Hindlimb muscle (tissue), 1 donor: ENCODE results near the gene CTF1. TPM values are rescaled to one million over a fixed set of nuclear protein-coding genes. Genes with fewer than 3 reads are reported as not detected.

Experiments used
- DNase-seq: peaks from one replicate; pipeline ENCODE4 v3.0.0-alpha.2; 2013
- polyA plus RNA-seq: library from polyadenylated mRNA; unstranded; fragments of 120-200 nt; gene quantifications from one replicate; pipeline ENCODE4 v1.2.1, GENCODE V29; 2013; ENCODE audit not compliant: insufficient read length

CTF1 gene
- polyA plus RNA-seq, 1 donor: 13.5 TPM

DNA sequence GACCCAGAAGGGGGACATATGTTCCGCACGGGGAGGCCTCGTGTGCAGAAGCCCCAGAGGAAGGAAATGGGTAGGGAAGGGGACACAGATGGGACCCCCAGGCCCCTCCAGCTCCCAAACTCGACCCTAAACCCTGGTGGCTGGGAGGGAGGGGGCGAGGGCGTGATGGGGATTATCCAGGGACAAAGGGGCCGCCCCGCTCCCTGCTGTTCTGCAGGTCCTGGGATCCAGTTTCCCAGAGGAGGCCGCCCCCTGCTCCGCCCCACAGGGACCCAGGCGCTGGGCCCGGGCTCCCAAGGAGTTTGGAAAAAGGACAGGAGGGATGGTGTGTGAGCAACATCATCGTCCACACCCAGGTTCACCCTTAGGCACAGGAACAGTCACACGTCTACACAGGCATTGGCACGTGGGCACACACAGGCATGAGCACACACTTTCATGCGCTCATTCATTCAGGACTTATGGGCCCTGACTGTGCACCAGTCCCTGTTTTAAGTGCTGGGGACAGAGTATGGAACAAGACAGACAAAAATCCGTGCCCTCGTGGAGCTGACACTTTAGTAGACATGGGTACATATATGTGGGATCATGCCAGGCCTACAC lies 14.1 kb downstream of the CTF1 start:
- DNase-seq: no peak

DNA sequence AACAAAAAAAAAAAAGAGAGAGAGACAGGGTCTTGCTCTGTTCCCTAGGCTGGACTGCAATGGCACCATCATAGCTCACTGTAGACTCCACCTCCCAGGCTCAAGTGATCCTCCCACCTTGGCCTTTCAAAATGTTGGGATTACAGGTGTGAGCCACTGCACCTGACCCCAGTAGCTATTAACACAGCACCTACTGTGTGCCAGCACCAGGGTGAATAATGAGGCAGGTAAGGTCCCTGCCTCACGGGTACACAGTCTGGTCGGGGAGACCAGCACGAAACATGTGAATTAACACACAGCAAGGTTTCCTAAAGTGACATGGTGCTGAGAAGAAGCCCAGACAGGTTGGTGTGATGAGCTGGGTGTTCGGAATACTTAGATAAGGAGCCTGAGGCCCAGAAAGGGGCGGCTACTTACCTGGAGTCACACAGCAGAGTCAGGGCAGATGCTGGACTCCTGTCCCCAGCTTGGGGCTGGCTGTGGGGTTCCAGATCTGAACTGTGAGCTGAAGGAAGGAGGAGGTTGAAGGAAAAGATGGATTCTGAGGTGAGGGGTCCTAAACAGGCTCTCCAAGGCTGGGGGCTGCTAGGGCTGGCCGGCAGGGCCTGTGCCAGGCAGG lies 16.5 kb downstream of the CTF1 start:
- DNase-seq: no peak

DNA sequence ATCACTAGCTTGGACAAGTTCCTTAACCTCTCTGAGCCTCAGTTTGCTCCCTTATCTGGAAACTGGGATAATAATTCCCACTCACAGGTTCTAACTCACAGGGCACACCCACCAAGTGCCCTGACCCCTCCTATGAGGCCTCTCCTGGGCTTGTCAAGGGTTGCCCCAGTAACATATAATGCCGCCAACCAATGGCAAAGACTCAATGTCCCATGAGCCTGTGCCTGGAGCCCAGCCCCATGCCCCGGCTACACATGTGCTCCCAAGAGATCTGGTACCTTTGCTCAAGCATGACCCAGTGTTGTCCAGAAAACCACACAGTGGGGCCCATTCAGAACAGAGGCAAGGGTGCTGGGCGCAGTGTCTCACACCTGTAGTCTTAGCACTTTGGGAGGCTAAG lies 18.4 kb downstream of the CTF1 start:
- DNase-seq: no peak

DNA sequence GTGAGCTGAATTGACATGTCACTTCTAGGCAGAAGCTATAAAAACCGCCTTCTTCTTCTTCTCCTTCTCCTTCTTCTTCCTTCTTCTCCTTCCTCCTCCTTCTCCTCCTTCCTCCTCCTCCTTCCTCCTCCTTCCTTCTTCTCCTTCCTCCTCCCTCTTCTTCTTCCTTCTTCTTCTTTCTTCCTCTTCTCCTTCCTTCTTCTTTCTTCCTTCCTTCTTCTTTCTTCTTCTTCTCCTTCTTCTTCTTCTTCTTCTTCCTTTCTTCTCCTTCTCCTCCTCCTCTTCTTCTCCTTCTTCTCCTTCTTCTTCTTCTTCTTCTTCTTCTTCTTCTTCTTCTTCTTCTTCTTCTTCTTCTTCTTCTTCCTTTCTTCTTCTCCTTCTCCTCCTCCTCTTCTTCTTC lies 22.2 kb downstream of the CTF1 start:
- DNase-seq: no peak

DNA sequence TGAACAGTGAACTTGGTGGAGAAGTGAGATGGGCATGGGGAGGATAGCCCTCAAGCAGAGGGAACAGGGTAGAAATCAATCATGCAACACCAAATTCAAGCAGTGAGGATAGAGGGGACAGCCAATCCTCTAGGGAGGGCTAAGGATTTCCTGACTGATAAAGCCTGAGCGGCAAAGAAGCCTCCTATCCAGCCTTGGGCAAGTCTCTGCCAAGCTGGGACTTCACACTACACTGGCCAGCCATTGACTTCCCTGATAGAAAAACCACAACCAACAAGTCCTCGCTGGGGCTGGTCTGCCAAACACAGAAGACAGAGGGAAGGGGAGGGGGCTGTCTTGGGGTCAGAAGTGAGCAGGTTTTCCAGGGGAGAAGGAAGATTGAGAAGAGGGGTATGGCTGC lies 24.5 kb downstream of the CTF1 start:
- DNase-seq: no peak

DNA sequence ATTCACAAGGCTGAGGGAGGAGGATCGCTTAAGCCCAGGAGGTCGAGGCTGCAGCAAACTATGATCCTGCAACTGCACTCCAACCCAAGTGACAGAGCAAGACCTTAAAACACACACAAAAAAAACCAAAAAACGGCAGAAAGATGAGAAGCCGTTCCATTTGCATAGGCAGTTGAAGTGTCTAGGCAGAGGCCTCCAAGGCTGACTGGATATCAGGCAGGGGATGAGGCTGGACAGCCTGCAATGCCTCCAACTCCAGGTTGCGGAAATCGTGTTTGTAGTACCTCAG lies 25.0 kb downstream of the CTF1 start:
- no peak for DNase-seq

DNA sequence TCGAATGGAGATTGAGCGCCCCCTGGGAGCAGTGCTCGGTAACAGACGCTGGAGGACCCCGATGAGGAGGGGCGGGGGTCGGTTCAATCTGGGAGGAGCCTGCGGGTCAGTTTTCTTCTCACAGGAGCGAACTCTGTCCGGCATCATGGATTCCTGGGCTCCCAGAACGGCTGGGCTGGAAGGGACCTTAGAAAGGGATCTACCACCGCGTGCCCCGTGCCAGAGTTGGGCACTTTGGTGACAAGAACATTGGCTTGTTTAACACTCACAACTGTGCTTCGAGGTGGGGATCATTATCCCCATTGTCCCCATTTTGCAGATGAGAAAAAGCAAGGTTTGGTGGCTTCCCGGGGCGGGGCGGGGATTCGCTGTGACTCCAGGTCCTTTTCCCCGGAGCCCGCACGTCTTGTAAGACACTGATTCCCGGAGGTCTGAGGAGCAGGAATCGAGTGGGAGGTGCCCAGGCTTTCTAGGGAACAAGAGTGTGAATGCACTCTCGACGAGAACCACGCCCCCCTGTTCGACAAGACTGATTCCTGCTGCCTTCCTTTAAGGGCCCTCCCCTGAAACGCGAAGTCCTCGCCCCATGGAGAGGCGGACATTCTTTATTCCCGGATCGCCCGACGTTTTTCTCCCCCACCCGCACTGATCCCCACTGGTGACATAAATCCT lies 25.5 kb downstream of the CTF1 start:
- peak; percentile 95 for DNase-seq

DNA sequence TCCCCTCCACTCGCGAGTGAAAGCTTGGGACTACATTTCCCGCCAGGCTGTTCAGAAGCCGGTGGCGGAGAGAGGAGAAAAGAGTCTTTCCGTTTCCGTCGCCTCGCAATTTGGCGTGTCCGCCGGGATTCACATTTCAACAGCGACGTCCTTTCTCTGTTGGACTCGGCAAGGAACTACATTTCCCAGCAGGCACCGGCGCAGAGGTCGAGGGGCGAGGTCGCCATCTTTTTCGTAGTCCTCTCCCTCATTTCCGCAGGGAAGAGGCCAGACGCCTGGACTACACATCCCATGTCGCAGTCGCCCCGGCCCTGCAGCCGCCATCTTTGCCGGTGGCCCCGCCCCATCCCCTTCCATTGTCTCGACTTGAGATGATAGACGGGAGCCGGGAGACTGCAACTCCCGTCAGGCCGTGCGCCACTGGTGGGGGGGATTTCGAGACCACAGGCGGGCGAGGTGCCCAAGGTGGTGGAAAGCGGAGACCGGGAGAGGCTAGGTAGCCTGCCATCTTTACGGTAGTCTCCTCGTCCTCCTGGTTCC lies 26.1 kb downstream of the CTF1 start:
- DNase-seq: peak; percentile 100

DNA sequence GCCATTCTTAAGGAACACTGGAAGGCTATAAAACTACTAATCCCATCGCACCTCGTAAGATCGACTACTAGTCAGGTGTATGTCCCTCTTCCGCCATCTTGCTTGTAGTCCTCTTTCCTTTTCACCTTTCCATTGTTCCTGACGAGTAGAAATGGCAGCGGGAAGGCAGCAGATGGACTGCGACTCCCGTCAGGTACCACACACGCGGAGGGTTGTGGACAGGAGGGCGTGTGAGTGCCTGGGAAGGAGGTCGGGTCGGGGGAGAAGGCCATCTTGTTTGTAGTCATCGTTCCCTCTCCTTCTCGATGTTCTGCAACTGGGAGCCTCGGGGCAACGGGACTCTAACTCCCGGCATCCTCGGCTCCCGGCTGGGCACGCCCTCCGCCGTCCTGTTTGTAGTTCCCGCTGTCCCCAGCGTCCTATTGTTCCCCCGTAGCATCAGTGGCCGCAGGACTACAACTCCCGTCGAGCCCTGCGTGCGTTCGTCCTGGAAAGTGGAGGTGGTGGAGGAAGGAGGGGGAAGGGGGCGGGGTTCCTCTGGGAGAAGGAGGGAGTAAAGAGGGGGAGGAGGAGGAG lies 26.6 kb downstream of the CTF1 start:
- peak; percentile 100 for DNase-seq

DNA sequence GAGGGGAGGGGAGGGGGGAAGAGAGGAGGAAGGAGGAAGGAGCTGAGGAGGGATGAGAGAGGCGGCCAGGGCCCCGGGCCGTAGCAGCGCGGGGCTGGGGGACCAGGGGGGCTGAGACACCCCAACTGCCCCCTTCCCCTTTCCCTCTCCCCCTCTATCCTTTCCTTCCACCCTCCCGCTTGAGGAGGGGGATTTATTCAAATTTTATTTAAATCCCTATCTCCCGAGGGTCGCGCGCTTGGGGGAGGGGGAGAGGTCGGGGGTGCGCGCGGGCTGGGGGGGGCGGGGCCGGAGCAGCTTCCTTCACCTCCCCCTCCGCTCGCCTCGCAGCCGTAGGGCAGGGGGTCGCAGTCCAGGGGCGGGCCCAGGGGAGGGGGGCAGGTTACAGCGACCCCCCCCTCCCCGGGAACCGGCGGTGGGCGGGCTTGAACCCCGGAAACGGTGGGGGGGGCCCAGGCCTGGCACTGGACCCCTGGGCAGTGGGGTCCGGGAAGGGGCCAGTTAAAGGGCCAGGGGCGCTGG lies 27.2 kb downstream of the CTF1 start, which contains the start of gene FBXL19:
Gene FBXL19, plus strand, starts transcription at position 19 of the 522 bp plus-strand sequence. CDS start 2,183 bp downstream, outside the sequence.
- DNase-seq: no peak

DNA sequence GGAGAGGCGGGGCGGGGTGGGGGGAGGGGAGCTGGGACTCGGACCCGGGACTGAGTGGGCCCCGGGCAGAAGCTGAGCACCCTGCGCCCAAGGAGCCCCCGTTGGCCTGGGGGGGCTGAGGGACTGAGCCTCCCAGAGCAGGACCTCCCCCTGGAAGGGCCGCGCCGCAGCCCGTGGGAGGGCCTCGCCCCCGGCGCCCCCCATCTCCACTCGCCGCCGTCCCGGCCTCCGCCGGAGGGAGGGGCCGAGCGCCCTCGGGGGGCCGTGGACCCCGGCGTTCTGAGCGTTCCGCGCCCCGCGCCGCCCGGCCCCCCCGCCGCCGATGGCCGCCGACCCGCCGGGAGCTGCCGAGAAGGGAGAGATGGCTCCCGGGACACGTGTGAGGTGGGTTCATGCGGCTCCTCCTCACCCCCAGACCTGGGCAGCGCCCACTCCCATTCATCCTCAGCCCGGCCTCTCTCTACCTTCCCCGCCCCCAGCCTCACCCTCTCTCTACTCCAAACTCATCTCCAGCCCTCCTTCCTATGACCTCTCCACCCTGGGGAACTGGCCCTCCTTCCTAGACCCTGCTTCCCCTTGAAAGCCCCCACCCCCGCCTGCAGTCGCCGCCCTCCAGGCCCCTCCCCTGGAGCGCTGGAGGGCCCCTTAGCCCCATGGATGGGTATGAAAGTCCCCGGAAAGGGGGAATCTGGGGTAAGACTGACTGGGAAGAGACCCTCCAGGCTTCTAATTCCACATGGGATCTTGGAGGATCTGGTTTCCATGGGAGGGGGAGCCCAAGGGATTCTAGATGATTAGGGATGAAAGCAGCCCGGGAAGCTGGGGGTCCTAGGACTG lies 27.9 kb downstream of the CTF1 start:
- DNase-seq: no peak

DNA sequence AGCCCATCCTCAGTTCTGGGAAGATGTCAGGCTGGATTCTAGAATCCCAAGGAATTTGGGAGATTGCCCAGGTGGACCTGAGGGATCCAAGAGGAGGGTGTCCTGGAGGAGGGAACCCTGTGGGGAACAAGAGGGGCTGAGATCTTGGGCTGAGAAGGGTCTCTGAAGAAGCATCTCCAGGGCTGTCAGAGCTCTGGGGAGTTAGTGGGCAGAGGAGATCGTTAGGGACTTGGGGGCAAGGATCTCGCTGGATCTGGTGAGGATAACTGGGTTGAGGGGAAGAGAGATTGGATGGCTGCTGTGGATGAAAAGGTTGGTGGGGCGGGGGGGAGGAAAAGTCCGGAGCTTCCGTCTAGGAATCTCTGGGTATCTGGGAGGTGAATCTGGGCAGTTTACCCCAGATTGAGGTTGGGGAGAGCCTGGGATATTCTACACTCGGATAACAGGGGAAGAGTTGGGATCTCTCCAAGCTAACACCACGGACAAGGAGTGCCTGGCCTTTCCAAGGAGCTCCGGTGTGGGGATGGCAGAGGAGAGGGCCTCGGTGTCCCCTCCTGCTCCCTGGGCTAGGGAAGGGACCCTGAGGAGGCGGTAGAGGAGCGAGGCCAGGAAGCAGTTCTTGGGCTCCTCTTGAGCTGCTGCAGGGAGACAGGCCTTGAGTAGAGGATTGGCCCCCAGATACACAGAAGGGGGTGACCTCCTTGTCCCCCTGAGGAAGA lies 28.7 kb downstream of the CTF1 start:
- DNase-seq: no peak

DNA sequence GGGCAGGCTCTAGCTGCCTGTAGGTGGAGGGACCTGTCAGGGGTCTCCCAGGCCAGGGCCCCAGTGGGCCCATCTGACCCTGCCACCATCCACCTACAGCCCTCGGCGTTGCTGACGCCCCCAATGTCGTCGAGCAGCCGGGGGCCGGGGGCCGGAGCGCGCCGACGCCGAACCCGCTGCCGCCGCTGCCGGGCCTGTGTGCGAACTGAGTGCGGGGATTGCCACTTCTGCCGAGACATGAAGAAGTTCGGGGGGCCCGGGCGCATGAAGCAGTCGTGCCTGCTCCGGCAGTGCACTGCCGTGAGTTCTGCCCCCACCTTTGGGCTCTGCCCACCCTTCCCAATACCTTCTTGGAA lies 29.2 kb downstream of the CTF1 start:
- no peak for DNase-seq

DNA sequence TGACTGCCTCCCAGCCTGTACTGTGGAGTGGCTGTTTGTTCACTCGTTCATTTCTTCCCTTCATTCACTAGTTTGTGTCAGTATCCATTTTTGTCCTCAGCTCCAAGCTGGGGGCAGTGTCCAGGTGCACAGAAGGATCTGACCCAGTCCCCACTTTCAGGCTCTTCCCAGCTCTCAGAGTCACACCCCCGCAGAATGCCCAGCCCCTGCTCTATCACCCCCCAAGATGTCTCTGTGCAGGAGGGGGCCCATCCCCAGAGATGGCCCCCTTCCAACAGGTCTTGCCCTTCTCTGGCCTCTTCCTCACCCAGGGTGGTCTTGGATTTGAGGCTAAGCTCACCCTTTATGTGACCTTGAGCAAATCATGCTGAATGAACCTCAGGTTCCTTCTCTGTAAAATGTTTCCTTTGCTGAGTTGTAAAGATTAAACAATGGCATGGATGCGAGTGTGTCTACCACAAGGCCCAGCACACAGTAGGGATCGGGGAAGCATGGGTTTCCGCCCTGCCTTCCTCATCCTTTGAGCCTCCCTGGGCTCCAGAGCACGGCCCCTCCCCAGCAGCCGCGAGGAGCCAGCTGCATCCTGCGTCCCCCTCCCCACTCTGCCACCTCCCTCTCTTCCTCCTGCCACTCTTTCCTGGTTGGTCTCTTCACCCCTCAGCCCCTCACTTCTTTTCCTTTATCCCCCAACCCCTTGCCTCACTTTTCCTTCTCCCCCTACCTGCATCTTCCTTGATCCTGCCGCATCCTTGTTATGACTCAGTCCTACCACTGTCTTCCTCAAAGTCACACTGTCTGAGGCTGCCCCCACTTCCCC lies 29.8 kb downstream of the CTF1 start:
- no peak for DNase-seq

DNA sequence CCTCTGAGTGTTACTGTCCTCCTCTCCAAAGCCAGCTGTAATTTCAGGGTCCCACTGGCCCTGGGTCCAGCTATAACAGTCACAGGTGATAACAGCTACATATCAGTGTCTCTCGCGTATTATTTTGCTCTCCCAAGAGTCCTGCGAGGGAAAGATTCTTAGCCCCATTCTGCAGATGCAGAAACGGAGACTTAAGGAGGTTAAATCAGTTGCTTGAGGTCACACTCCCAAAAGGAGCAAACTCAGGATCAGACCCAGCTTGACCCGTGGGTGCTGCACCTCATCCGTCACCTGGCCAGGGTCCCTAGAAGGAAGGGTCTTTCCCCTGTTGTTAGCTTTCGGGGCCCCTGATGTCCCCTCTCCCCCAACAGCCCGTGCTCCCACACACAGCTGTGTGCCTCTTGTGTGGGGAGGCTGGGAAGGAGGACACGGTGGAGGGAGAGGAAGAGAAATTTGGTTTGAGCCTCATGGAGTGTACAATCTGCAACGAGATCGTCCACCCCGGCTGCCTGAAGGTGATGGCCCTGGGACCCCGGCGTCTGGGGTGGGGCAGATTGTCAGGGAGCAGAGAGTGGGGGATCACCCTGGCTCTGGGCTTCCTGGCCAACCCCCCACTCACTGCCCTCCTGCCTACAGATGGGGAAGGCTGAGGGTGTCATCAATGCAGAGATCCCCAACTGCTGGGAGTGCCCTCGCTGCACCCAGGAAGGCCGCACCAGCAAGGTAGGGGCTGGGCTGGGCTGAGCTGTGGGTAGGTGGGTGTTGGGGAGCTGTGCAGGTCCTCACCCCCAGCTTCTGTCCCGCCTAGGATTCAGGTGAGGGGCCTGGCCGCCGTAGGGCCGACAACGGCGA lies 30.7 kb downstream of the CTF1 start:
- no peak for DNase-seq

DNA sequence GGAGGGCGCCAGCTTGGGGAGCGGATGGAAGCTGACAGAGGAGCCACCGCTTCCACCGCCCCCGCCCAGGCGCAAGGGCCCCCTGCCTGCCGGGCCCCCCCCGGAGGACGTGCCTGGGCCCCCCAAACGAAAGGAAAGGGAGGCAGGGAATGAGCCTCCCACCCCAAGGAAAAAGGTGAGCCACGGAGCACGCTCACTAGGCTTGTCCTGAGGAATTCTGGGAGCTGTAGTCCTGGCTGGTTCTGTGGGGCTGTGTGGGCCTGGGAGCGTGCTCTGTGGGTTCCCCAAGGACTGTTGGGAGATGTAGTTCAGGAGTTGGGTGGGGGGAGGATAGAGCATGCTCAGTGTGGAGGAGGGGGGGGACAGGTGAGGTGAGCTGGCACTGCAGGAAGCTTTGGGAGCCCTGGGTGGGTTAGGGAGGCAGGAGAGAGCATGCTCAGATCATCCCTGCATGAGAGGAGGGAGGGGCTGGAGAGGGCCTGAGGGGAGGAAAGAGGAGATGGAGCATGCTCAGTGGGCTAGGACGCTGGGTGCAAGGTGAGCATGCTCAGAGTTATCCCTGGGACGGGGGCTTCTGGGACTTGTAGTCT lies 31.5 kb downstream of the CTF1 start:
- DNase-seq: peak; percentile 77

DNA sequence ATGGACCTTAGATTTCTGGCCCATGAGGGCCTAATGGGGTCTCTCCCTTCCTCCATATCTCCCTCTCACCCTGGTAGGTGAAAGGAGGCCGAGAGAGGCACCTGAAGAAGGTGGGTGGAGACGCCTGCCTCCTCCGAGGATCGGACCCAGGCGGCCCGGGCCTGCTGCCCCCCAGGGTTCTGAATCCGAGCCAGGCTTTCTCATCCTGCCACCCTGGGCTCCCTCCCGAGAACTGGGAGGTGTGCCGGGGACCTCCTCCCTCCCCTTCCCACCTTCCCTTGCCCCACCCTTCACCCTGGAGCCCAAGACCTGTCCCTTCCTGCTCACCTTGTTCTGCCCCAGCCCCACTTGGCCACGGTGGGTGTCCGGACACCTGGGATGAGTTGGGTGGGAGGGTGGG lies 32.0 kb downstream of the CTF1 start:
- DNase-seq: no peak

DNA sequence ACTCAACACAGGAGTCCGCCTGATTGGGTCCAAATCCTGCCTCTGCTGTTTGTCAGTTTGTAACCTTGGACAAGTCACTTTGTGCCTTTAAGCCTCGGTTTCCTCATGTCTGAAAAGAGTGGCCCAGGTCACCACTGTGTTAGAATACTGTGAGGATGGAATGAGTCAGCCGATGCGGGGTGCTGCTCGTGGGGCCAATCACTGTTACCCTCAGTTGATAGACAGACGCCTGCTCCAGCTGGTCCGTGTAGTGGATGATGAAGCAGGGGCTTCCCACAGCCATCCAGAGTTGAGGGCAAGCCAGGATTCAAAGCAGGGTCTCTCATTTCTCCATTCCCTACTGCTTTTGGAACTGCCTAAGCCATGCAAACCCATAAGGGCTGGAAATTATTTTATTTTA lies 32.8 kb downstream of the CTF1 start:
- no peak for DNase-seq

DNA sequence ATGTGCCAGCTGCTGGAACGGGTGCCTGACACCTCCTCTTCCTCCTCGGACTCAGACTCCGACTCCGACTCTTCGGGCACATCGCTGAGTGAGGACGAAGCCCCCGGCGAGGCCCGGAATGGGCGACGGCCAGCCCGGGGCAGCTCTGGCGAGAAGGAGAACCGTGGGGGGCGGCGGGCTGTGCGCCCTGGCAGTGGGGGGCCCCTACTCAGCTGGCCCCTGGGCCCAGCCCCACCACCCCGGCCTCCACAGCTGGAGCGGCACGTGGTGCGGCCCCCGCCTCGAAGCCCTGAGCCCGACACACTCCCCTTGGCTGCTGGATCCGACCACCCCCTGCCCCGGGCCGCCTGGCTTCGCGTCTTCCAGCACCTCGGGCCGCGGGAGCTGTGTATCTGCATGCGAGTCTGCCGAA lies 33.8 kb downstream of the CTF1 start:
- DNase-seq: no peak
